Glomerular visceral epithelial cell (primary cell): Measurements from ENCODE around the gene BEX3.
"Not testable (repeated sequence)": the region's sequence is repeated elsewhere in the genome, so short reads cannot be mapped to it uniquely, and the experiment has no call there.

Source experiments
- DNase-seq: peaks from one replicate; pipeline ENCODE4 v3.0.0-alpha.2; 2016; ENCODE audit errors: extremely low spot score

Gene BEX3

GRCh38 chrX:103376118-103376978 lies at the start of gene BEX3:
Gene BEX3, plus strand, starts transcription at chrX:103376538. Its CDS starts 984 bp downstream, at chrX:103377522.
- peak; percentile 46 for DNase-seq

GRCh38 chrX:103329991-103330390 lies 46.3 kb upstream of the BEX3 start, which contains the start of gene TCEAL7:
Gene TCEAL7, plus strand, starts transcription at chrX:103330239. Its CDS starts 1,165 bp downstream, at chrX:103331404.
- DNase-seq = peak; percentile 26

- DNase-seq = peak; percentile 0
These were observed 45.6 kb upstream of the BEX3 start for GRCh38 chrX:103330681-103331288.

- no peak for DNase-seq
These were observed 37.7 kb upstream of the BEX3 start for GRCh38 chrX:103338663-103339062.

- DNase-seq = peak; percentile 42
These were observed 33.2 kb upstream of the BEX3 start for GRCh38 chrX:103343105-103343504.

- no peak for DNase-seq
These were observed 31.7 kb upstream of the BEX3 start for GRCh38 chrX:103344606-103345005.

- no peak for DNase-seq
These were observed 28.5 kb upstream of the BEX3 start for GRCh38 chrX:103347682-103348397.

- DNase-seq = peak; percentile 71
These were observed 20.1 kb upstream of the BEX3 start, which contains the start of gene TCEAL9 for GRCh38 chrX:103356130-103356798. Gene TCEAL9, plus strand, starts transcription at chrX:103356506. Its CDS starts 1,179 bp downstream, at chrX:103357685.

- no peak for DNase-seq
These were observed 19.5 kb upstream of the BEX3 start for GRCh38 chrX:103356858-103357257.

- no peak for DNase-seq
These were observed 18.5 kb upstream of the BEX3 start for GRCh38 chrX:103357871-103358270.

- not testable (repeated sequence) for DNase-seq
These were observed 16.7 kb upstream of the BEX3 start for GRCh38 chrX:103359605-103360004.

- DNase-seq = no peak
These were observed 16.2 kb upstream of the BEX3 start for GRCh38 chrX:103360092-103360491.

GRCh38 chrX:103360916-103361315 lies 15.4 kb upstream of the BEX3 start:
- no peak for DNase-seq

- no peak for DNase-seq
These were observed 14.5 kb upstream of the BEX3 start for GRCh38 chrX:103361798-103362197.

- peak; percentile 21 for DNase-seq
These were observed 13.9 kb upstream of the BEX3 start for GRCh38 chrX:103362474-103362873.

- DNase-seq = no peak
These were observed 13.3 kb upstream of the BEX3 start for GRCh38 chrX:103363046-103363445.

- DNase-seq = no peak
These were observed 8.8 kb upstream of the BEX3 start for GRCh38 chrX:103367502-103367901.

- DNase-seq = no peak
These were observed 6.9 kb upstream of the BEX3 start for GRCh38 chrX:103369479-103369878.

- DNase-seq = no peak
These were observed 3.5 kb upstream of the BEX3 start for GRCh38 chrX:103372886-103373285.

- no peak for DNase-seq
These were observed 2.8 kb upstream of the BEX3 start for GRCh38 chrX:103373581-103373980.

GRCh38 chrX:103376979-103377324 lies 614 bp downstream of the BEX3 start:
- DNase-seq = peak; percentile 15

GRCh38 chrX:103378990-103379389 lies 2.7 kb downstream of the BEX3 start:
- no peak for DNase-seq
